NOMO-1 treated with DMSO at 0.1 percent for 48 hours (cell line): ENCODE results near the gene NKAP.
"Not testable (repeated sequence)": the region's sequence is repeated elsewhere in the genome, so short reads cannot be mapped to it uniquely, and the experiment has no call there.

ENCODE experiments used
- DNase-seq: peaks from one replicate; lab custom pipeline; 2025; ENCODE audit not compliant: unreplicated experiment; lab: John Stamatoyannopoulos, UW

Gene NKAP

DNA sequence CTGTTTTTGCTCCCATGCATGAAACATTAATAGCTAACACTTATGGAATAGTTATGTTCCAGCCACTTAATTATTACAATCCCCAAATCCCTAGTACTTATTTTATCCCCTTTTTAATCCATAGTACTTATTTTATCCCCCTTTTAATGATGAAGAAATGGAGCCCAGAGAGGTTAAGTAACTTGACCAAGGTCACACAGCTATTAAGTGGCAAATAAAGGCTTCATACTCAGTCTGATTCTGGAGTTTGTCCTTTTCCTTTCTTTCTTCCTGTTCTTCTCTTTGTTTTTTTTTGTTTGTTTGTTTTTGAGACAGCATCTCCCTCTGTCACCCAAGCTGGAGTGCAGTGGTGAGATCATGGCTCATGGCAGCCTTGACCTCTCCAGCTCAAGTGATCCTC is 2.2 kb downstream of the NKAP start:
- no peak for DNase-seq

- DNase-seq, result no peak
Observed at GRCh38 chrX:119935215-119935874, 8.2 kb downstream of the NKAP start.

- not testable (repeated sequence) for DNase-seq
Observed at GRCh38 chrX:119922391-119922790, 21.2 kb downstream of the NKAP start.

DNA sequence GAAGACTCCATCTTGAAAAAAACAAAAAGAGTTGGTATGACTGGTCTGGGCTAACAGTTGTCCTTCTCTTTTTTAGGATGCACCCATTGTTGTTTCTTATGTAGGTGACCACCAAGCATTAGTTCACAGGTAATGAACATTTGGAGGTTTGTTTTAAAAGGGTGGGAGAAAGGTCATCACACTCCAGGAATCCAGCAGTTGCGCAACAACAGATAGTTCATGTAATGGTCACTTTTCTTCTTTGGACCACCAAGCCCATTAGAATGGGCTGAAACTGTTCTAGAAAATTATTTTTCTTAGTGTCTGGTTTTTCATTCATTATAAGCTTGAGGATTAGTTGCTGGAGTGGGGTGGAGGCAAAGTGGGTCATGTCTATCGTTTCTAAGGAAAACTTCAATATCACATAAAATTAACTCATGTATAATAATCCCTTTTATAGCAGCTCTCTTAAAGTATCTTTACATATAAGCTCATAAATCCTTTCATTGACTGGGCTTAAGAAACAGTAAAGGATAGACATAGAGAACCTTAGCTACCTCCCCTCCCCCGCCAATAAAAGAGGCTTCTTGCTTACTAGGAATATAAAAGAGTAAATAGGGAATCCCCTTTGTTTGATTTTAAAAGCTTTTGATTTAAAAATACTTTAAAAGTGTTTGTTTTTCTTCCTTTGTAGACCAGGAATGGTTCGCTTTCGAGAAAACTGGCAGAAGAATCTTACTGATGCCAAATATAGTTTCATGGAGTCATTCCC is 23.5 kb downstream of the NKAP start:
- DNase-seq, result no peak

DNA sequence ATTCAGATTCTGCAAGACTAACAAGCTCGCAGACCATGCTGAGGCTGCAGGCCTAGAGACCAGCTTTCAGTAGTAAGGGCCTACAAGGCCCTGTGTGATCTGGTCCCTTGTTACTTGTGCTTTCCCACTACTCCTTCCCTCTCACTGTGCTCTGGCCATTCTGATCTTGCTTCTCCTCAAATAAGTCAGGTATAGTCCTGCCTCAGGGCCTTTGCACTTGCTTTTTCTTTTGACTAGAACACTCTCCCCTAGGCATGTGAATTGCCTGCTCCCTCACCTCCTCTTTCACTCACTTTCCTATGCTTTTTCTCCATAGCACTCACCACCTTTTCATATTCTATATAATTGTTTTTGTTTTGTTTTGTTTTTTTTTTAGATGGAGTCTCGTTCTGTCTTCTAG is 25.7 kb downstream of the NKAP start:
- DNase-seq, result no peak

GRCh38 chrX:119916310-119916709 is 27.2 kb downstream of the NKAP start:
- DNase-seq, result no peak

GRCh38 chrX:119900976-119901375 is 42.6 kb downstream of the NKAP start:
- no peak for DNase-seq

DNA sequence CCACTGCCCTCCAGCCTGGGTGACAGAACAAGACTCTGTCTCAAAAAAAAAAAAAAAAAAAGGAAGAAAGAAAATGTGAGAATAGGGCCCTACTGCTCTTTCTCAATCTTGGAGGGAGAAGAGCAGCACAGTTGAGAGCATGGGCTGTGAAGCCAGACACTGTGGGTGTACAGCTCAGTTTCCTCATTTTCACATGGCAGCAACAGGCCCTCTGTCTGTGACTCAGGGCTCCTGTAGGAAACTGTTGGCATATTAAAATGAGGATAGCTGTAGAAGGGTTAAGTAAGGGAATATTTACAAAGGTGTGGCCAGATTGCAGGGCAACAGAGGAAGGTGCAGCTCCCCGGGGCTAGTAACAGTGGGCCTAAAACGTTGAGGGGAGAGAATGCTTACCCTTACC is 44.4 kb downstream of the NKAP start:
- DNase-seq, result peak; percentile 11

GRCh38 chrX:119895843-119896326 is 47.7 kb downstream of the NKAP start, which contains the start of gene AKAP14:
Gene AKAP14 (plus strand): TSS chrX:119895893. CDS start chrX:119903224, 7,331 bp downstream.
- DNase-seq, result no peak

GRCh38 chrX:119891961-119892692 is 51.4 kb downstream of the NKAP start:
- not testable (repeated sequence) for DNase-seq

- not testable (repeated sequence) for DNase-seq
Observed at GRCh38 chrX:119890626-119891025, 52.9 kb downstream of the NKAP start.

DNA sequence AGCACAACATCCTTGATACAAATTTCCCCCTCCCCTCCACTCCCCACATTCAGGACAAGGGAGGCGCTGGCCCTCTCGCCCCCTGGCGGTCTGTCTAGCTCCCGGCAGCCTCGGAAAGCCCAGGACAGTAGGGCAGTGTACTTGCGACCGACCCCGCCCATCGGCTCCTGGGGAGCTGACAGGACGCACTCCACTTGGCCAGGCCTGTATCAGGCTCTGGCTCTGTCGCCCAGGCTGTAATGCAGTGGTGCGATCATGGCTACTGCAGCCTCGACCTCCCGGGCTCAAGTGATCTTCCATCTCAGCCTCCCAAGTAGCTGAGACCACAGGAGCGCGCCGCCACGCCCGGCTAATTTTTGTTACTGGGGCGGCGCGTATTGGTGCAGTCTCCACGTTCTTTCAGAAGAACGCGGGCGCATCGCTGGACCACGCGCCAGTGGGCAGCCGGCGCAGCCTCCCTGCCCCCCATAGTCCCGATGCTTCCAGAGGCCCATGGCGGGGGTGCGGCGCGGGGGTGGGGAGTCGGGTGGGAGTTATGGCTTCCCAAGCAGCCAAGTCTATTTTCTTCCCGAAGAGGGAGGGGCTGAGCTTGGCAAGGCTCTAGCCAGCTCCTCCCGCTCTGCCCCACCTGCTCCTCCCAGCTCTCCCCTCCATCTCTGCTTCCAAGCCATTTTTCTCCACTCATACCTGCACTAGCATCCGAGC is 55.7 kb downstream of the NKAP start:
- peak; percentile 59 for DNase-seq

DNA sequence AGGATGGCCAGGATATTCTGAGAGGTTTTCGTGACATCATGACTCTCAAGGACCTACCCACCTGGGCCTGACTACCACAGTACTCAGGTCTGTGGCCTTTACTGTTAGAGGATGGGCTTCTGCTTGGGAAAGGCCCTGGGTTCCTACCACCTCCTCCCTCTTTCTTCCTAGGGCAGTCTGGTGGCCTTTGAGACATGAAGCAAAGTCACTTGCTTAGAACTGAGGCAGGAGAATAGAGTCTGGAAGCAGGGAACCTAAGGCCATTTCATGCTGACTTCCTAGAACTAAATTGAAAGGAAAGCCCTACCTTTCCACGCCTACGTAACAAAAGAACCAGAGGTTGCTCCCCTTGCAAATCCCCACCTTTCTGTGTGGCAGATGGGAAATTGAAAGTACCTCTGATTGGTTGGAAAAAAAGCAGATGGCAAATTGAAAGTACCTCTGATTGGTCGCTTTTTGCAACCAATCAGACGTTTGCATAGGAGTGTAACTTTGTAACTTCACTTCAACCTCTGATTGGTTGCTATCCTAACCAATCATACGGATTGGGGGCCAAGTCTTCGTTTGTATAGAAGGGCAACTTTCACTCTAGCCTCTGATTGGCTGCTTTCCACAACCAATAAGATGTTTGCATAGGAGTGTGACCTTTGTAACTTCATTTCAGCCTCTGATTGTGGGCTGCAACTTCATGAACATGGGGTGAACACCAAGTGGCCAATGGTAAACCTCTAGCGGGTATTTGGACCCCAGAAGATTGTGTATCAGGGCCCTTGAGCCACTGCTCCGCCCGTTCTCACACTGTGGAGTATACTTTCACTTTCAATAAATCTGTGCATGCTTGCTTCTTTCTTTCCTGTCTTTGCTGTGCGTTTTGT is 57.8 kb downstream of the NKAP start:
- DNase-seq, result peak; percentile 36

GRCh38 chrX:119880552-119881437 is 62.8 kb downstream of the NKAP start:
- peak; percentile 47 for DNase-seq

DNA sequence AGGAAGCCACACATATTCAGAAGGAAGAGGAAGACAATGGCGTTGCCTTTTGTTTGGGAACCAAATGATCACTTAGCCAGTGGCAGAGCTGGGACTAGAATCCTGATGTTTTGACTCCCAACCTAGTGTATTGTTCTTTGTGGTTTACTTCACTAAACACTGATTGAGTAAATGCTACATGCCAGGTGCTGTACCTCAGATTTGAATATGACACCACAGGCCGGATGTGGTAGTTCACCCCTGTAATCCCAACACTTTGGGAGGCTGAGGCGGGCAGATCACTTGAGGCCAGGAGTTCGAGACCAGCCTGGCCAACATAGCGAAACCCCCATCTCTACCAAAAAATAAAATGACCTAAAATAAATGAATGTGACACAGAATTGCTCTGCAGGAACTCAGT is 63.5 kb downstream of the NKAP start:
- DNase-seq, result no peak

DNA sequence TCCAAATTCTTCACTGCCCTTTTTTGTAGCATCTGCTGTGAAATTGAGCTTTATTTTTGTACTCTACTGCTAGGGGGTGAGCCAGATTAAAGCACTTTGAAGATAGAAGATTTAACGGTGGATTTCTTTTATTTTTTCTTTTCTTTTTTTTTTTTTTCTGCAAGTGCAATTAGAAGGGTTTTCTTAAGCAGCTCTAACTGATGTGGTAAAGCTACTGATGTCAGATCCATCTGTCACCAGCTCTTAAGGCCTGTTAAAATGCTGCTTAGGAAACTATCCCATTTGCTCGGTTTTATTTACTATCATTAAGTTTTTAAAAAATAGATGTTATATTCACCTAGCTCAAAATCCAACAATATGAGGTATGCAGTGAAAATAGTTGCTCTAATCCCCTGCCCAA is 64.8 kb downstream of the NKAP start:
- no peak for DNase-seq

DNA sequence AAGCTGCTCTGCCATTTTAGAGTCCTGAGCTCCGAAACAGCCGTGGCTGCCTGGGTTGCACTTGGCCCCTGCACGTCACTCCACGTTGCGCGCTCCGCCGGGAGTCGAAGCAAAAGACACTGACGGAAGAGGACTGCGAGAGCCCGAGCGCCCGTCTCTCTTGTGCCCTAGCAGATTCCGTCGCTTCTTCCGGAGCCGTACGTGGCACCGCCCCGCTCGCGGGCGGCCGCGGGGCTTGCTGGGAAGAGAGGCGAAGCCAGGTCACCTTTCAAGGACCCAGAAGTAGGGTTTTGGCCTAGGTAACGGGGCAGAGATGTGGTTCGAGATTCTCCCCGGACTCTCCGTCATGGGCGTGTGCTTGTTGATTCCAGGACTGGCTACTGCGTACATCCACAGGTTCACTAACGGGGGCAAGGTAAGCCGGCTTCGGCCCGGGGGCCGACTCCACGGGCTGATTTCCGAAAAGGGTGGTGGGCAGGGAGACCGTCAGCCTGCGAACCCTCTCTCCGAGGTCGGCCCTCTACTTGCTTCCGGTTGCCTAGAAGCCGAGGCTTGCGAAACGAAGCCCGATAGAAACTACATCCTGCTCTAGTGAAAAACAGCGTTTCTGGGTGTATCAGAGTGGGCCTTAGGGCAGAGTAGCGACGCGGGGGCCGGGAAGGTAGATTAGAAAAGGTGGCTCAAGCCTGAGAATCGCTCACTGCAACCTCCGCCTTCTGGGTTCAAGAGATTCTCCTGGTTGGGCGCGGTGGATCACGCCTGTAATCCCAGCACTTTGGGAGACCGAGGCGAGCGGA is 71.8 kb downstream of the NKAP start, which contains the start of the genes NDUFA1 and RNF113A:
NDUFA1 (plus strand) TSS at position 234 of the 797 bp plus-strand sequence; CDS start at position 314, 80 bp downstream.
RNF113A (minus strand) TSS at position 135 of the 797 bp plus-strand sequence; CDS start at position 15, 120 bp downstream.
- peak; percentile 82 for DNase-seq

- no peak for DNase-seq
Observed at GRCh38 chrX:119871245-119871598, 72.3 kb downstream of the NKAP start.
